Stimulated activated CD8-positive, alpha-beta memory T cell treated with anti-CD3 and anti-CD28 coated beads, Interleukin-7, amount 100 ng/mL, for 1 hour (primary cell): ENCODE data around the gene LSG1.
"Not testable (repeated sequence)": the region's sequence is repeated elsewhere in the genome, so short reads cannot be mapped to it uniquely, and the experiment has no call there.

Source experiments
- DNase-seq, 2 donors: peaks; one replicate each; pipeline ENCODE4 v3.0.0-alpha.2; 2020; ENCODE audit warnings: low read depth in 2 of 2

Gene LSG1

GRCh38 chr3:194657439-194657838 is 14.6 kb downstream of the LSG1 start:
- no peak for DNase-seq

- DNase-seq, result no peak
Observed at GRCh38 chr3:194654443-194654842, 17.5 kb downstream of the LSG1 start.

GRCh38 chr3:194647747-194648146 is 24.2 kb downstream of the LSG1 start:
- no peak for DNase-seq

GRCh38 chr3:194642769-194643168 is 29.2 kb downstream of the LSG1 start:
- no peak for DNase-seq

GRCh38 chr3:194640829-194641228 is 31.2 kb downstream of the LSG1 start:
- DNase-seq, result no peak

- DNase-seq, result no peak
Observed at GRCh38 chr3:194638991-194639605, 32.9 kb downstream of the LSG1 start.

GRCh38 chr3:194637541-194638400 is 34.2 kb downstream of the LSG1 start:
- no peak for DNase-seq

GRCh38 chr3:194637066-194637465 is 34.9 kb downstream of the LSG1 start:
- no peak for DNase-seq

- DNase-seq, result peak; percentile 24 to 27
Observed at GRCh38 chr3:194633349-194634004, 38.5 kb downstream of the LSG1 start, which contains the start of gene TMEM44. TSS of gene TMEM44 (minus strand) at chr3:194633419. CDS start at chr3:194633215, 204 bp downstream.

- no peak for DNase-seq
Observed at GRCh38 chr3:194632809-194633348, 39.1 kb downstream of the LSG1 start.

- DNase-seq, result no peak
Observed at GRCh38 chr3:194632226-194632808, 39.7 kb downstream of the LSG1 start.

GRCh38 chr3:194631696-194632095 is 40.3 kb downstream of the LSG1 start:
- DNase-seq, result no peak

GRCh38 chr3:194630681-194631080 is 41.3 kb downstream of the LSG1 start:
- DNase-seq, result not testable (repeated sequence)

GRCh38 chr3:194624956-194625355 is 47.0 kb downstream of the LSG1 start:
- DNase-seq, result no peak

- DNase-seq, result no peak
Observed at GRCh38 chr3:194623449-194624290, 48.3 kb downstream of the LSG1 start.

GRCh38 chr3:194622621-194623340 is 49.2 kb downstream of the LSG1 start:
- no peak for DNase-seq

GRCh38 chr3:194621947-194622346 is 50.0 kb downstream of the LSG1 start:
- DNase-seq, result no peak

- no peak for DNase-seq
Observed at GRCh38 chr3:194620196-194620595, 51.8 kb downstream of the LSG1 start.

GRCh38 chr3:194619741-194620140 is 52.2 kb downstream of the LSG1 start:
- DNase-seq, result no peak

GRCh38 chr3:194618858-194619608 is 53.0 kb downstream of the LSG1 start:
- DNase-seq, result no peak
